Measurements from ENCODE around the gene TC2N. TPM values are rescaled to one million over a fixed set of nuclear protein-coding genes. Genes with fewer than 3 reads are reported as not detected.

The TC2N gene
- total RNA-seq, 1 experiment from 2014 or later, result not detected

Other genes starting within 250 kb of the TC2N start
- not detected in 2 replicates for gene CATSPERB, start 135.4 kb downstream of the TC2N start, total RNA-seq (2014; rRNA removed; shearing (Covaris generic))
- under 0.01 TPM in 1 of 2 replicates, not detected in the other for gene FBLN5, start 80.2 kb upstream of the TC2N start, total RNA-seq (2014; rRNA removed; shearing (Covaris generic))
- gene TRIP11, start 172.5 kb upstream of the TC2N start, total RNA-seq (2014; rRNA removed; shearing (Covaris generic)), result 17.9 and 30.2 TPM in 2 replicates
- gene ATXN3, start 239.0 kb upstream of the TC2N start, total RNA-seq (2014; rRNA removed; shearing (Covaris generic)), result 21.4 and 26.0 TPM in 2 replicates